CD4-positive, alpha-beta T cell (primary cell): ENCODE measurements around the gene KAT2B. TPM values are rescaled to one million over a fixed set of nuclear protein-coding genes. Genes with fewer than 3 reads are reported as not detected.

Experiments
- ATAC-seq: fragments of 200-7000 bp; cut with Tn5 transposase; one replicate; pipeline ENCODE4 v1.10.0; 2022; ENCODE audit warnings: mild to moderate bottlenecking; ENCODE audit not compliant: poor library complexity
- CTCF ChIA-PET: fragments of 350-600 bp; sonication (Branson Sonifier 250); formaldehyde crosslinking; loops from one replicate; lab custom pipeline; 2021; ENCODE audit warnings: antibody characterized with exemption, inconsistent platforms; lab: Charles Lee
- POLR2A ChIA-PET: fragments of 350-600 bp; sonication (Branson Sonifier 250); formaldehyde crosslinking; loops from one replicate; lab custom pipeline; 2021; ENCODE audit warnings: antibody characterized with exemption, inconsistent platforms; lab: Charles Lee
- DNase-seq, 14 experiments: peaks; one replicate each; pipeline ENCODE4 v3.0.0-alpha.2; 2013 to 2020; ENCODE audit warnings: mixed read lengths in 2 of 14
- H3K27ac ChIP-seq, 2 donors: one replicate each; pipeline versions ENCODE4 v1.5.1 to v1.7.0; 2013; ENCODE audit warnings: low read length in 2 of 2, low read depth in 1 of 2, mild to moderate bottlenecking in 1 of 2
- H3K27me3 ChIP-seq, 2 experiments: 1 replicate in 1 of 2; 2 replicates in 1 of 2; pipeline versions ENCODE4 v1.6.1 to v1.7.0; 2013; ENCODE audit warnings: low read length in 2 of 2, control low read depth in 1 of 2, mild to moderate bottlenecking in 1 of 2, moderate library complexity in 1 of 2; ENCODE audit not compliant: insufficient read depth in 2 of 2, control insufficient read depth in 1 of 2
- H3K36me3 ChIP-seq: one replicate; pipeline ENCODE4 v1.6.1; 2013; ENCODE audit warnings: low read length, control low read depth; ENCODE audit not compliant: insufficient read depth
- H3K4me1 ChIP-seq: one replicate; pipeline ENCODE4 v1.6.1; 2013; ENCODE audit warnings: low read length, control low read depth; ENCODE audit not compliant: insufficient read depth
- H3K4me3 ChIP-seq: one replicate; pipeline ENCODE4 v1.5.1; 2013; ENCODE audit warnings: mild to moderate bottlenecking, low read length, moderate library complexity
- H3K9me3 ChIP-seq, 2 experiments: 1 replicate in 1 of 2; 2 replicates in 1 of 2; pipeline versions ENCODE4 v1.6.1 to v1.7.0; 2013; ENCODE audit warnings: low read length in 2 of 2, mild to moderate bottlenecking in 2 of 2, control low read depth in 1 of 2, moderate library complexity in 1 of 2; ENCODE audit not compliant: control insufficient read depth in 1 of 2, insufficient read depth in 1 of 2
- H3K27ac Mint-ChIP-seq: one replicate; pipeline ENCODE4 v1.8.0; 2020; ENCODE audit warnings: mixed read lengths
- H3K27me3 Mint-ChIP-seq: one replicate; pipeline ENCODE4 v1.8.0; 2021; ENCODE audit warnings: mixed read lengths
- H3K36me3 Mint-ChIP-seq: one replicate; pipeline ENCODE4 v1.8.0; 2021; ENCODE audit warnings: low read depth, mixed read lengths
- H3K4me1 Mint-ChIP-seq: one replicate; pipeline ENCODE4 v1.8.0; 2021; ENCODE audit warnings: low read depth, mixed read lengths
- H3K4me3 Mint-ChIP-seq: one replicate; pipeline ENCODE4 v1.8.0; 2020; ENCODE audit warnings: mild to moderate bottlenecking, mixed read lengths
- H3K9me3 Mint-ChIP-seq: one replicate; pipeline ENCODE4 v1.8.0; 2020; ENCODE audit warnings: mixed read lengths
- intact Hi-C, 2 experiments: fragments of 100-400 bp; cut with DNase I in 1 of 2; cut with micrococcal nuclease in 1 of 2; formaldehyde crosslinking; loops; one replicate each; pipeline versions ENCODE4 v1.15.1 to v1.9.0; 2023 to 2025; cut with DNase I, micrococcal nuclease
- total RNA-seq, 174 experiments: library from RNA in 2 of 174; stranded (reverse) in 2 of 174; gene quantifications; one replicate each; pipeline ENCODE4 v1.2.3 and lab custom pipeline; 2021 to 2026
- TF ChIP-seq, protein P1 (sequence below): fragments of 200-600 bp; IDR thresholded peaks from one replicate; pipeline ENCODE4 v1.8.0; 2022; ENCODE audit warnings: antibody characterized with exemption, mild to moderate bottlenecking

KAT2B gene
- total RNA-seq, 2 experiments from 2014 or later = 50.9 to 54.4 TPM

DNA sequence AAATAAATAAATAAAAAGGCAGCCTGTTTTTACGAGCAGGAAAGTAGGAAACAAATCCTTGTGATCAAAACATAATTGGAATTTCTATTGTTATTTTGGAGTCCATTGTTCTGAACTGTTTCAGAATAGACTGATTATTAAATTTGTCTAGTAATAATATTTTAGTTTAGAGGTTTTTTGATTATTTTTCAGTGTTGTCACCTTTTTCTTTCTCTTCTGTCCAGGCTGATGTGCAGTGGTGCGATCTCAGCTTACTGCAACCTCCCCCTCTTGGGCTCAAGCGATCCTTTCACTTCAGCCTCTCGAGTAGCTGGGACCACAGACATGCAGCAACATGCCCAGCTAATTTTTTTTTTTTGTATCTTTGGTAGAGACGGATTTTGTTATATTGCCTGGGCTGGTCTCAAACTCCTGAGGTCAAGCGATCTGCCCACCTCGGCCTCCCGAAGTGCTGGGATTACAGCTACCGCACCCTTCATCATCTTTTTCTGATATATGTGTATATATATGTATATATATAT, 38.0 kb downstream of the KAT2B start:
- ATAC-seq = no peak
- Histone ChIP-seq H3K4me3 (no peak overlapping the region), H3K4me1 (peaks cover 5% of the 10 kb centered on the region), H3K9me3 (no peaks in the 10 kb centered on the region), H3K36me3 (peaks cover 33% of the 10 kb centered on the region), H3K27me3 (no peaks in the 10 kb centered on the region), H3K27ac (no peak overlapping the region)
- TF ChIP-seq, protein P1, sequence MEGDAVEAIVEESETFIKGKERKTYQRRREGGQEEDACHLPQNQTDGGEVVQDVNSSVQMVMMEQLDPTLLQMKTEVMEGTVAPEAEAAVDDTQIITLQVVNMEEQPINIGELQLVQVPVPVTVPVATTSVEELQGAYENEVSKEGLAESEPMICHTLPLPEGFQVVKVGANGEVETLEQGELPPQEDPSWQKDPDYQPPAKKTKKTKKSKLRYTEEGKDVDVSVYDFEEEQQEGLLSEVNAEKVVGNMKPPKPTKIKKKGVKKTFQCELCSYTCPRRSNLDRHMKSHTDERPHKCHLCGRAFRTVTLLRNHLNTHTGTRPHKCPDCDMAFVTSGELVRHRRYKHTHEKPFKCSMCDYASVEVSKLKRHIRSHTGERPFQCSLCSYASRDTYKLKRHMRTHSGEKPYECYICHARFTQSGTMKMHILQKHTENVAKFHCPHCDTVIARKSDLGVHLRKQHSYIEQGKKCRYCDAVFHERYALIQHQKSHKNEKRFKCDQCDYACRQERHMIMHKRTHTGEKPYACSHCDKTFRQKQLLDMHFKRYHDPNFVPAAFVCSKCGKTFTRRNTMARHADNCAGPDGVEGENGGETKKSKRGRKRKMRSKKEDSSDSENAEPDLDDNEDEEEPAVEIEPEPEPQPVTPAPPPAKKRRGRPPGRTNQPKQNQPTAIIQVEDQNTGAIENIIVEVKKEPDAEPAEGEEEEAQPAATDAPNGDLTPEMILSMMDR = no peak
- Mint-ChIP-seq H3K27me3 (no peaks in the 10 kb centered on the region), H3K9me3 (no peaks in the 10 kb centered on the region), H3K36me3 (peaks cover 73% of the 10 kb centered on the region), H3K27ac (no peak overlapping the region), H3K4me3 (no peak overlapping the region), H3K4me1 (peaks cover 22% of the 10 kb centered on the region)
- intact Hi-C loops = loop anchor here in 1 of 2 experiments (5.0 kb wide), 1 partner anchor 36 kb away; the partner anchor contains the start of gene KAT2B
- POLR2A ChIA-PET = interaction anchor here (2.0 kb wide), 1 partner anchor 34 kb away, joined by 6 read pairs; no protein-coding TSS in a partner anchor
- CTCF ChIA-PET = interaction anchor here (1.2 kb wide), 1 partner anchor 37 kb away, joined by 3 read pairs; no protein-coding TSS in a partner anchor
- no peak for DNase-seq

DNA sequence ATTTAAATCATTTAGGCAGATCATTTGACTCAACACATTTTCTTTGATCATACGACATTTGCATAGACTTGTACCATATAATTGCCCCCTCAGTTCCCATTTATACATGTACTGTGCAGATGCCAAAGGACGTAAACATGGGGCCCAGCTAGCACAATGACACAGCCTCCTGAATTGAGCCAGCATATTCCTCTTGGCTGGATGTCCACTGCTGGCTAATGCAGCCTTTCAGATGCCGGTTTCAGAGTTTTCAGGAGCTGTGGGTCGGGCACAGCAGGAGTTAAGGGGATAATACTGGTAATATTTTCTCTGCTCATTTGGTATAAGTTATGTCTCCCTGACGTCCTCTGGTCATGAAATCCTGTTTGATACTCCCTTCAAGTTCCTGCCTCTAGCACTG, 39.4 kb downstream of the KAT2B start:
- H3K4me3 Mint-ChIP-seq = no peak overlapping the region
- H3K27ac ChIP-seq = no peak overlapping the region
- CTCF ChIA-PET = no interaction called here

DNA sequence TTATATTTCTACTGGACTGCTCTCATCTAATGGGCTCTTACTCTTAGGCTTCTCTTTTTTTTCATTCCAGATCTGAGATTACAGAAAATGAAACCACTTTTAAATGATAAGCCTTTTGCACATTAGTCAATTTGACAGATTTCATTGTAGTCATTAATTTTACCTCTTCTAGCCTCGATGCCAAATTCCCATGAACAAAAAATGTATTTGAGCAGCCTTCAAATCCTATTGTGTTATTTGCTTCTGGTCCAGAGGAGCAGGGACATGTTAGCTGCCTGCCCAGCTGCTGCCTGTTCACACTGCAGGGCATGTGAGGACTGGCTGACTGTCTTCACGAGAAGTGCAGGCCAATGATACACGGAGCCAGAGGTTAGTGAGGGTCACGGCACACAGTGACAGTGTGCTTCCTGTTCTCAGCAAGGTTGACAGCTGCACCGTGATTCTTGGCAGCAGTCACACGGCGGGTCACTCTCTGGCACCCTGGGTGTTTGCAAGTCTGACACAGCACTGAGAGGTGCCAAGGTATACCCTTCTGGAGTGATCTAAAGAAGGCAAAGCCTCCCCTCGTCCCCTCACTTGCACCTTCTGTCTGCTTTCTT, 40.8 kb downstream of the KAT2B start:
- Histone ChIP-seq H3K9me3 (no peaks in the 10 kb centered on the region), H3K27me3 (no peaks in the 10 kb centered on the region), H3K4me1 (peaks cover 5% of the 10 kb centered on the region), H3K4me3 (no peak overlapping the region), H3K27ac (no peak overlapping the region), H3K36me3 (peaks cover 16% of the 10 kb centered on the region)
- Mint-ChIP-seq H3K4me3 (no peak overlapping the region), H3K27ac (peak overlapping the region; percentile 60), H3K9me3 (no peaks in the 10 kb centered on the region), H3K36me3 (peaks cover 64% of the 10 kb centered on the region), H3K27me3 (no peaks in the 10 kb centered on the region), H3K4me1 (peaks cover 22% of the 10 kb centered on the region)
- ChIA-PET CTCF (no interaction called here), POLR2A (interaction anchor here (0.7 to 1.6 kb wide), 2 partner anchors 16 to 40 kb away, joined by 3 to 5 read pairs; no protein-coding TSS in a partner anchor)
- DNase-seq (peak in 9 of 14 experiments; percentile 5 to 67 (median 16)), ATAC-seq (peak; percentile 73)
- intact Hi-C loops = no loop called here
- TF ChIP-seq, protein P1 = no peak

More for the DNA sequence above, 39.4 kb downstream of the KAT2B start:
- peaks cover 19% of the 10 kb centered on the region for H3K36me3 ChIP-seq
- peaks cover 5% of the 10 kb centered on the region for H3K4me1 ChIP-seq
- Mint-ChIP-seq H3K27me3 (no peaks in the 10 kb centered on the region), H3K9me3 (no peaks in the 10 kb centered on the region), H3K27ac (peak overlapping the region; percentile 8), H3K4me1 (peaks cover 22% of the 10 kb centered on the region), H3K36me3 (peaks cover 70% of the 10 kb centered on the region)
- intact Hi-C loops = loop anchor here in 1 of 2 experiments (5.0 kb wide), 1 partner anchor 37 kb away; the partner anchor contains the start of gene KAT2B
- no peak for DNase-seq
- H3K27me3 ChIP-seq = no peaks in the 10 kb centered on the region
- no peaks in the 10 kb centered on the region for H3K9me3 ChIP-seq
- TF ChIP-seq, protein P1 = no peak
- no peak overlapping the region for H3K4me3 ChIP-seq
- POLR2A ChIA-PET = interaction anchor here (0.9 to 2.0 kb wide), 3 partner anchors 35 to 41 kb away, joined by 3 to 6 read pairs (median 4); partner anchors contain the start of gene KAT2B
- no peak for ATAC-seq
